ENCODE data around the gene CCDC78. TPM values are rescaled to one million over a fixed set of nuclear protein-coding genes. Genes with fewer than 3 reads are reported as not detected.

The CCDC78 gene
- total and polyA plus RNA-seq, 2 of the 4 experiments (the other 2 are of a cell fraction), result 0.54 to 4.6 TPM

DNA sequence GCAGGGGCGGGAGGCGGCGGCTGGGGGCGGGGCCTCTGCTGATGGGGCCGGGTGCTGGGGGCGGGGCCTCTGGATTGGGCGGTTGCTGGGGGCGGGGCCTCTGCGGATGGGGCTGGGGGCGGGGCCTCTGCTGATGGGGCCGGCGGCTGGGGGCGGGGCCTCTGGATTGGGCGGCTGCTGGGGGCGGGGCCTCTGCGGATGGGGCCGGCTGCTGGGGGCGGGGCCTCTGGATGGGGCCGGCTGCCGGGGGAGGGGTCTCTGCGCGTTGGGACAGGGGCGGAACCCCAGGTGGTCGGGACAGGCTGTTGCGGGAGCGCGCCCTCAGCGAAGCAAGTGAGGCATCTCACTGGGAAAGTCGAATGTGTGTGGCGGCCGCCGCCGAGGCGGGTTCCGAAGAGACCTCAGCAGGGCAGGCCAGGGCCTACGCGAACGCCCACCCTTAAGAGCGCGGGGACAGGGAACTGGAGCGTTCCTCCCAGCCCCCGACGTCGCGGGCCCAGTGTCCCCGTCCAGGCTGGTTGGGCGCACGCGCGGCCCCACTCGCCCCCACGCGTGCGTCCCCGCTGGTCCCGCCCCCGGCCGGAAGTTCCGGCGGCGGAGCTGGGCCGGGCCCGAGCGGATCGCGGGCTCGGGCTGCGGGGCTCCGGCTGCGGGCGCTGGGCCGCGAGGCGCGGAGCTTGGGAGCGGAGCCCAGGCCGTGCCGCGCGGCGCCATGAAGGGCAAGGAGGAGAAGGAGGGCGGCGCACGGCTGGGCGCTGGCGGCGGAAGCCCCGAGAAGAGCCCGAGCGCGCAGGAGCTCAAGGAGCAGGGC is 46.2 kb downstream of the CCDC78 start, which contains the start of gene STUB1 (continued):
- TF ChIP-seq SMC3 (IDR thresholded peaks at IDR 0.05; ENCODE audit: low read depth, low read length) (no peak), POLR2A (IDR thresholded peaks at IDR 0.05; ENCODE audit: low read depth, low read length) (peak; percentile 39)

DNA sequence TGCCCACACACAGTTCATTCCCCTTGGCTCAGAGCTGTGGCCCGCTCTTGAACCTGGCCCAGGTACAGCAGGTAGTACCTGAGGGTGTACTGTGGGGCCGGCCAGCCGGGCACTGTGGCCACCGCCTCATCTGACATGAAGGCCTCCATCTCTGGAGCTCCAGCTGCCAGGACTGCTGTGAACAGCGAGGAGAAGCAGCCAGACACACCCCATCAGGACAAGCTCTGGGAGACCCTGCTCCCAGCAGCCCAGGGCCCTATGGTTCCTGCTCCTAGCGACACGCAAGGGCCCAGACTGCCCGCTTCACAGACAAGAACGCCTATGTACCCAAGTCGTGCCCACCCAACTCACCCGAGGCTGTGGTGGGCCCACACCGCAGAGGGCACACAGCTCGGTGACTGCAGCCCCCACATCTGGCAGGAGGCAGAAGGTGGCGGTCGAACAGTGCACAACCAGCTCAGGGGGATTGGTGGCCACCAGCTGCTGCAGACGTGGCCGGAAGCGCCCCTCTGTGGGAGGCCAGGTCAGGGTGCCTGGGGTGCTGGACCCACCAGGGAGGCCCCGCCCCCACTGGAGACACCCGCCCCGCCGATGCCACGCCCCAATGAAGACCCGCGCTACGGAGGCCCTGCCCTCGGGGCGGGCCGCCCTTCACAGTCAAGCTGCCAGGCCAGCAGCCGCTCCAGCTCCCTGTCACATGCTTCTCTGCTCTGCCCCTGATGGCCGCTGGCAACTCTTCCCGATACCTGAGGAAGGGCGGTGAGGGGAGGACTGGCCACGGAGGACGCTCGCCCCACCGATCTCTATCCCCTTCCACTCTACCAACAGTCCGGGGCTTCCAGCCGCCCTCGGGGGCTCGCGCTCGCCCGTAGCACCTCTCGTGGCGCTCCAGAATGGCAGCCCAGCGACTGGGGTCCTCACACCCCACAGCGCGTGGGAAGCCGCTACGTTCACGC is 47.1 kb downstream of the CCDC78 start:
- peak overlapping the region; percentile 97 for H2AK9ac ChIP-seq (replicated peaks; ENCODE audit: low read depth, low read length, poor library complexity)
- H4K5ac ChIP-seq (ENCODE audit: low read depth, low read length), result peak overlapping the region; percentile 4; the same call in 1 of the 2 replicates
- no peaks in the 10 kb centered on the region for H3K9me3 ChIP-seq (ENCODE audit: control insufficient read depth, insufficient read depth, low read length)
- H3K23ac ChIP-seq (ENCODE audit: low read depth, low read length), result peak overlapping the region; percentile 68
- peak overlapping the region; percentile 77 for H3K4me2 ChIP-seq (ENCODE audit: low read depth, low read length)
- H3K27ac ChIP-seq (ENCODE audit: insufficient read depth, low read length), result peak overlapping the region; percentile 34
- no peak overlapping the region for H2BK15ac ChIP-seq (ENCODE audit: low read depth, low read length)
- no peak overlapping the region; the same call in 1 of the 2 replicates for H2BK120ac ChIP-seq (ENCODE audit: low read depth, low read length)
- H2BK20ac ChIP-seq (ENCODE audit: low read depth, low read length), result no peak overlapping the region
- peaks cover 20% of the 10 kb centered on the region for H3K36me3 ChIP-seq (ENCODE audit: control insufficient read depth, insufficient read depth, low read length)
- dilution Hi-C loops (cut with HindIII; ENCODE audit: low sequenced_read_pairs, unreplicated experiment), result no loop called here
- H2AFZ ChIP-seq (replicated peaks; ENCODE audit: low read length, poor library complexity), result peak overlapping the region; percentile 99
- peaks cover 44% of the 10 kb centered on the region for H4K20me1 ChIP-seq (ENCODE audit: insufficient read depth, low read length)
- intact Hi-C loops (cut with micrococcal nuclease), result no loop called here
- H3K9ac ChIP-seq (ENCODE audit: low read depth, low read length), result peak overlapping the region; percentile 57
- no peak overlapping the region for H3K56ac ChIP-seq (ENCODE audit: extremely low read depth, insufficient read depth, low read length)
- peak overlapping the region; percentile 46 for H4K91ac ChIP-seq (ENCODE audit: insufficient read depth, low read depth, low read length)
- H2AK5ac ChIP-seq (ENCODE audit: low read depth, low read length), result peak overlapping the region; percentile 87
- peaks cover 15% of the 10 kb centered on the region for H3K9me1 ChIP-seq (ENCODE audit: insufficient read depth, low read length)
- peaks cover 9 to 45% of the 10 kb centered on the region in 2 experiments; a peak in 3 of 4 replicates for H3K79me1 ChIP-seq (ENCODE audit: low read depth in 1 of 2, low read length in 2 of 2)
- CTCF ChIA-PET, result no interaction called here
- peaks cover 26% of the 10 kb centered on the region for H3K4me1 ChIP-seq (ENCODE audit: control insufficient read depth, insufficient read depth, low read length)
- in situ Hi-C loops (cut with MboI; ENCODE audit: low sequenced_read_pairs), result no loop called here
- peak overlapping the region; percentile 76 for H3K14ac ChIP-seq (replicated peaks; ENCODE audit: low read depth, low read length)
- no TSS peak for BruUV-seq (replicated peaks)
- H3K4ac ChIP-seq (ENCODE audit: low read depth, low read length), result peak overlapping the region; percentile 75
- DNase-seq (peak; percentile 30), ATAC-seq (ENCODE audit: low read depth) (peak; percentile 11)
- 0 out of 2 replicates have a peak, but pooled peaks have one; percentile 8 for TF ChIP-seq POLR2A (IDR thresholded peaks at IDR 0.05; ENCODE audit: low read depth, low read length)
- no peak for TF ChIP-seq MAFK (IDR thresholded peaks at IDR 0.05; ENCODE audit: low read depth, low read length)
- TF ChIP-seq NFE2L2 (IDR thresholded peaks at IDR 0.05; ENCODE audit: low read depth, low read length), result no peak
- TF ChIP-seq FOS (IDR thresholded peaks at IDR 0.05; ENCODE audit: low read depth, low read length), result no peak
- H3K4me3 ChIP-seq (ENCODE audit: insufficient read depth, low read depth, low read length), result peak overlapping the region; percentile 51
- H3K27me3 ChIP-seq (ENCODE audit: control insufficient read depth, insufficient read depth, low read length), result no peaks in the 10 kb centered on the region
- POLR2A ChIA-PET (ENCODE audit: unreplicated experiment), result interaction anchor here (0.6 kb wide), 1 partner anchor 98 kb away, joined by 5 read pairs; no protein-coding TSS in a partner anchor
- H3K18ac ChIP-seq (ENCODE audit: low read depth, low read length), result no peak overlapping the region
- 32% methylated on average over 29 of the region's 52 CpGs; no CpG with 5 or more reads in 1 of the 2 experiments for WGBS, 2 experiments (ENCODE audit: extremely low coverage in 2 of 2, insufficient read length in 1 of 2)
- H2BK5ac ChIP-seq (ENCODE audit: low read depth, low read length, poor library complexity, severe bottlenecking), result peak overlapping the region; percentile 28
- peak overlapping the region in 1 of 2 experiments; percentile 87; a peak in 2 of 4 replicates for H4K8ac ChIP-seq (ENCODE audit: low read depth in 2 of 2, low read length in 2 of 2)

All from IMR-90 (cell line).